ENCODE measurements around the gene CDK16.

CDK16 gene

GRCh38 chrX:47244676-47245075, 26.2 kb downstream of the CDK16 start:
- Histone ChIP-seq H3K79me2 (ENCODE audit: insufficient read depth, low read depth) (no peaks in the 10 kb centered on the region), H3K27me3 (ENCODE audit: insufficient read depth, low read depth) (no peaks in the 10 kb centered on the region), H4K20me1 (ENCODE audit: insufficient read depth) (no peaks in the 10 kb centered on the region), H2AFZ (ENCODE audit: low read depth) (no peak overlapping the region), H3K9ac (no peak overlapping the region), H3K4me2 (no peak overlapping the region), H3K4me3 (IDR thresholded peaks at IDR 0.05; ENCODE audit: insufficient read depth, low read depth, low read length) (no peak overlapping the region), H3K36me3 (ENCODE audit: insufficient read depth) (no peaks in the 10 kb centered on the region), H3K4me1 (ENCODE audit: low read depth, poor library complexity, severe bottlenecking) (no peaks in the 10 kb centered on the region), H3K27ac (no peak overlapping the region)
- TF ChIP-seq CTCF (conservative IDR thresholded peaks at IDR 0.05; ENCODE audit: low read depth, low read length) = no peak

DNA sequence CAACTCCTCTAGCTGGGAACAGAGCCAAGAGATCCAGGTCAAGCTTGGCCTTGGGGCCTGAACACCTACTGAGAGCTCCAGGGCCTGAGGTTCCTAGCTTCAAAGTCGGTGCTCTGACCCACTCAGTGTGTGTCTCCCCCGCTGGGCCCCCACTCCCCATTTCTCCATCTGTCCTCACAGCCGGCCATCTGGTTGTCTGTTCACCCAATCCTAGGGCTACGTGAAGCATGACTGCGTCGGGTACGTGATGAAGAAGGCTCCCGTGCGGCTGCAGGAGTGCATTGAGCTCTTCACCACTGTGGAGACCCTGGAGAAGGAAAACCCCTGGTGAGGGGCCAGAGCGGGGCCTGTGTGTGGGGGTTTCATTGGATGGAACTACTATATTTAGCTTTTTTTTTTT, 26.7 kb downstream of the CDK16 start:
- no peak for TF ChIP-seq CTCF (conservative IDR thresholded peaks at IDR 0.05; ENCODE audit: low read depth, low read length)
- no peaks in the 10 kb centered on the region for H3K79me2 ChIP-seq (ENCODE audit: insufficient read depth, low read depth)
- H3K9ac ChIP-seq = no peak overlapping the region
- no peaks in the 10 kb centered on the region for H3K4me1 ChIP-seq (ENCODE audit: low read depth, poor library complexity, severe bottlenecking)
- H3K4me2 ChIP-seq = no peak overlapping the region
- H3K4me3 ChIP-seq (IDR thresholded peaks at IDR 0.05; ENCODE audit: insufficient read depth, low read depth, low read length) = no peak overlapping the region
- no peaks in the 10 kb centered on the region for H3K27me3 ChIP-seq (ENCODE audit: insufficient read depth, low read depth)
- H3K36me3 ChIP-seq (ENCODE audit: insufficient read depth) = no peaks in the 10 kb centered on the region
- H3K27ac ChIP-seq = no peak overlapping the region
- no peak overlapping the region for H2AFZ ChIP-seq (ENCODE audit: low read depth)
- no peaks in the 10 kb centered on the region for H4K20me1 ChIP-seq (ENCODE audit: insufficient read depth)

DNA sequence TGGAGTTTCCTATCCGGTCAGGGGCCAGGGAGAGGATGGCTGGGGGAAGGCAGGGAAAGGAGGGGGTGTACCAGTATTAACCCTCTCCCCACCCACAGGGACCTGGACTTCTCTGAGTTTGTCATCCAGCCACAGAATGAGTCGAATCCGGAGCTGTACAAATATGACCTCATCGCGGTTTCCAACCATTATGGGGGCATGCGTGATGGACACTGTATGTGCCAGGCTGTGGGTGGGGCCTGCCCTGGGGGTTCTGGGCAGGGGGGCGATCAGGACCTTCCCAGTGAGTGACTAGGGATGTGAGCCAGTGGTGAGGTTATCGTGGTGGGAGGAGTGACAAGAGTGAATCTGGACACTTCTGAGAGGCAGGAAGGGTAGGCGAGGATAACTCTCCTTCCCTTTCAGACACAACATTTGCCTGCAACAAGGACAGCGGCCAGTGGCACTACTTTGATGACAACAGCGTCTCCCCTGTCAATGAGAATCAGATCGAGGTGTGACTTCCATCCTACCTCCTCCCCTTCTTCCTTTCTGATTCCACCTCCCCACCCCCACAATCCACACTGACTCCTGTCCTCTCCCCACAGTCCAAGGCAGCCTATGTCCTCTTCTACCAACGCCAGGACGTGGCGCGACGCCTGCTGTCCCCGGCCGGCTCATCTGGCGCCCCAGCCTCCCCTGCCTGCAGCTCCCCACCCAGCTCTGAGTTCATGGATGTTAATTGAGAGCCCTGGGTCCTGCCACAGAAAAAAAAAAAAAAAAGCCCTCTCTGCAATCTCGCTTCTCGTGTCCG, 28.9 kb downstream of the CDK16 start:
- Histone ChIP-seq H3K9ac (no peak overlapping the region), H3K36me3 (ENCODE audit: insufficient read depth) (no peaks in the 10 kb centered on the region)

GRCh38 chrX:47247999-47248320, 29.5 kb downstream of the CDK16 start:
- Histone ChIP-seq H3K27me3 (ENCODE audit: insufficient read depth, low read depth) (no peaks in the 10 kb centered on the region), H4K20me1 (ENCODE audit: insufficient read depth) (no peaks in the 10 kb centered on the region), H3K36me3 (ENCODE audit: insufficient read depth) (no peaks in the 10 kb centered on the region), H3K9ac (no peak overlapping the region), H3K4me2 (no peak overlapping the region), H3K27ac (no peak overlapping the region), H3K4me1 (ENCODE audit: low read depth, poor library complexity, severe bottlenecking) (no peaks in the 10 kb centered on the region), H3K79me2 (ENCODE audit: insufficient read depth, low read depth) (no peaks in the 10 kb centered on the region), H2AFZ (ENCODE audit: low read depth) (no peak overlapping the region), H3K4me3 (IDR thresholded peaks at IDR 0.05; ENCODE audit: insufficient read depth, low read depth, low read length) (no peak overlapping the region)
- TF ChIP-seq CTCF (conservative IDR thresholded peaks at IDR 0.05; ENCODE audit: low read depth, low read length) = no peak

More for the DNA sequence above, 28.9 kb downstream of the CDK16 start:
- Histone ChIP-seq H2AFZ (ENCODE audit: low read depth) (no peak overlapping the region), H3K4me2 (no peak overlapping the region), H3K27ac (no peak overlapping the region), H3K4me3 (IDR thresholded peaks at IDR 0.05; ENCODE audit: insufficient read depth, low read depth, low read length) (no peak overlapping the region), H3K27me3 (ENCODE audit: insufficient read depth, low read depth) (no peaks in the 10 kb centered on the region), H3K4me1 (ENCODE audit: low read depth, poor library complexity, severe bottlenecking) (no peaks in the 10 kb centered on the region), H4K20me1 (ENCODE audit: insufficient read depth) (no peaks in the 10 kb centered on the region), H3K79me2 (ENCODE audit: insufficient read depth, low read depth) (no peaks in the 10 kb centered on the region)
- no peak for TF ChIP-seq CTCF (conservative IDR thresholded peaks at IDR 0.05; ENCODE audit: low read depth, low read length)
